Stimulated activated CD8-positive, alpha-beta memory T cell treated with anti-CD3 and anti-CD28 coated beads, Interleukin-7, amount 100 ng/mL, for 48 hours (primary cell): ENCODE measurements around the gene DNASE1L2.
A peak's percentile ranks its signal among the peaks of the same experiment; 100 is the strongest.
"Not testable (repeated sequence)": the region's sequence is repeated elsewhere in the genome, so short reads cannot be mapped to it uniquely, and the experiment has no call there.

Source experiments
- DNase-seq, 2 donors: peaks; one replicate each; pipeline ENCODE4 v3.0.0-alpha.2; 2020; ENCODE audit warnings: low read depth in 1 of 2; ENCODE audit errors: extremely low read depth in 1 of 2

DNASE1L2 gene

GRCh38 chr16:2267505-2267912 is 31.3 kb downstream of the DNASE1L2 start:
- DNase-seq: not testable (repeated sequence)

GRCh38 chr16:2267913-2268666 is 31.8 kb downstream of the DNASE1L2 start, which contains the start of gene RNPS1:
Gene RNPS1 (minus strand): TSS chr16:2268126. CDS start chr16:2264643, 3,483 bp downstream.
- peak; percentile 91 to 93 for DNase-seq

- no peak for DNase-seq
These were observed 33.8 kb downstream of the DNASE1L2 start for GRCh38 chr16:2270070-2270462.

GRCh38 chr16:2270588-2271470 is 34.6 kb downstream of the DNASE1L2 start:
- no peak for DNase-seq

GRCh38 chr16:2271848-2272461 is 35.7 kb downstream of the DNASE1L2 start:
- DNase-seq: no peak

DNA sequence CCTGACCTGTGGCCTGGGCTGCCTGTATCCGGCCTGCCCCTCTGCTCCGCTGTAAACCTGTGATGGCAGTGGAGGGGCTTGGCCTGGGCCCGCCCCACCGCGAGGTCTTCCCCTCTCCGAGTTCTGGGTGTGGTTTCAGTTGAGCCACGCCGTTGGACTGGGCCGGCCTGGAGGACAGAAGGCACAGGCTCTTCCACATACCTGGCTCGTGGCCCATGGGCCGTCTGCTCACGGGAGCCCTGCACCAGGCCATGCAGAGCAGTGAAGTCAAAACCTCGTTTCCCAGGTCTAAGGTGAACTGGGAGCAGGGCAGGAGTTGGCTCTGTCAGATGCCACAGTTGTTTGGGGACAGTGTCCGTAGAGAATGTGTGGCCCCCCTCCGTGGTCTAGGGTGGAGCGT is 37.2 kb downstream of the DNASE1L2 start:
- no peak for DNase-seq

DNA sequence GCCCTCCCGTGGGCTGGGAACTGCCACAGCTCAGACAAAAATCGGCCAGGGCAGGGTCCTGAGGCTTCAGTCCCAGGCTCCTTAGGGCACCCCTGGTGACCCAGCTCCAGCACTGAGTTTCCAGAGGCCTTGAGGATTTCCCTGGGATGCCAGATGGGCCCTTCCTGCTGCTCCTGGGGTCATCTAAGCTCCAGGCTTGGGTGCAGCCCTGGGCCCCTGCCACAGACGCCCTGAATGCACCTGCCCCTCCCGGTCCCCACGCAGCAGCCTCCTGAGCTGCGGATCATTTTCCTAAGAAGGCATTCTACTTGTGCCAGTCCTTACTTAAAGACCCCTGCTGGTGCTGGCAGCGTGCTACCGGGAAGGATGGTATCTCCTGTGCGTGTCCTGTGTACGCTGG is 37.7 kb downstream of the DNASE1L2 start:
- no peak for DNase-seq

DNA sequence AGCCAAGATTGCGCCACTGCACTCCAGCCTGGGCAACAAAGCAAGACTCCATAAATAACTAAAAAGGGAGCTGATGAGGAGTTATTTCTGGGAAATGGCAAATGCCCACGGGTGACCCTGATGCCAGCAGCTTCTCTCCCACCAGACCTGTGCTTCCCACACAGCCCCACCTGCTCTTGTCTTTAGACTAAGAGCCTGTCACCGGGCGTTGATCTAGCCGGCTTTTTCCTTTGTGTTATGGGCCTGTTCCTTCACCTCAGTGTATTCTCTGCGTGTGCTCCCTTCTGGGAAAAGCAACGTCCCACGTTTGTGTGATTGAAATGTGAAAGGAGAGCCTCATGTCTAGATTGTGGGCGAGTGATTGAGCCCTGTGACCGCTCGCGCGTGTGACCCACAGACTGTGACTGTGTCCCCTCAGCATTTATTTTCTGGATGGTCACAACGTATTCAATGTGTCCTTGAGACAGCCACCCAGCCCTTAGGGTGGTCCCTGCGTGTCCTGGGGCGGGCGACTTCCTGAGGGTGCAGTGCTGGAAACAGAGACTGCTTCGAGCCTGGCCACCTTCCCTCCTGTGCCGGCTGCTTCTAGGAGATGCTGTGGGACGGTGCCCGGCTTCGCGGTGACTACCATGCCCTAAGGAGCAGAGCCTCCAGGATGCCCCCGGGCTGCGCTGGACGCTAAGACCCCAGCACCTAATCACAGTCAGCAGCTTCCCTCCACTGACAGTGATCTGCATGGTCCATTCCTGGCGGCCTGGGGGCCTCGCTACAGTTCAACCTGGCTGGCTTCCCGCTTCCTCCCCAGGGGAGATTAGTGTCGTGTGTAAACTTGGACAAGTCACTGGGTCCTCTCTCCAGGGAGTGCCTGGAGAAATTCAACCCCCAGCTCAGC is 39.5 kb downstream of the DNASE1L2 start:
- DNase-seq: no peak

- DNase-seq: no peak
These were observed 40.3 kb downstream of the DNASE1L2 start for GRCh38 chr16:2276368-2277195.

DNA sequence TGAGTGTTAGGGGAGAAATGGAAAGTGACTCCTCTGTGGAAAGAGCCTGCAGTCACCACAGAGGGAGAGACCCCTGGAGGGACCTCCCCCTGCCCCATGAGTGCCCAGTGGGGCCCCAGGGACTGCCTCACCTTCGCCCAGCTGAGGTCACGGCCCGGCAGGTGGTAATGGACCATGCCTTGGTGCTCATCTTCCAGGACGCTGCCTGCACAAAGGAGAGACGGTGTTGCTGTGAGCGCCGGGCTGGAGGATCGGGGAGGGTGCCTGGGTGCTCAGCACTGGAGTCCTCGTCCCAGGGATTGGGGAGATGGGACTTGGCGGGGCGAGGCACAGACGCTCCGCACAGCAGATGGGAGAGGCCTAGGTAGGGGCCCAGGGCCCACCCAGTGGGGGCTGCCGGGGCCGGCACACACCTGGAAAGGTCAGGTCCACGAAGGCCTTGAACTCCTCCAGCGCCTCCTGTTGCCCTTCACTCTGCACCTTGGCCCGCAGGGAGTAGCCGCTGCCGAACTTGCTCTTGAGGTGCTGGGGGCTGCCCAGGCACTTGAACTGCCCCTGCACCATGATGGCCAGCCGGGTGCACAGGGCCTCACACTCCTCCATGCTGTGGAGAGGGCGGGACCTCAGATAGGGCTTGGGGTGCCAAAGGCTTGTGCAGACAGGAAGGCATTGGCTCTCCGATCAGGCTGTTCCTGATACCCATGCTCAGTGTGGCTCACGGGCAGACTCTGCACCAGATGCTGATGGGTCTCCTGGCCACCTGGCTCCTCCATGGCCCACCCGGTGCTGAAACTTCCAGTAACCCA is 41.4 kb downstream of the DNASE1L2 start:
- no peak for DNase-seq

DNA sequence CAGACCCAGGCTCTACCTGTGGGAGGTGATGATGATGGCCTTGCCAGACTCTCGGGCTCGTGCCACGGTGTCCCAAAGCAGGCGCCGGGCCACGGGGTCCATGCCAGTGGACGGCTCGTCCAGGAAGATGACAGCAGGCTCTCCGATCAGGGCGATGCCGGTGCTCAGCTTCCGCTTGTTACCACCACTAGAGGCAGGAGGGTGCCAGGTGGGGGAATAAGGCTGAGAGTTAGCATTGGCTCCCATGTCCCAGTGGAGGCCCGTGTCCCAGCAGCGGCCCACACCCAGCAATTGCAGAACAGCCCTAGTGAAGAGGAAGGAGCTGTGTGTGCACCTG is 42.0 kb downstream of the DNASE1L2 start:
- DNase-seq: no peak

DNA sequence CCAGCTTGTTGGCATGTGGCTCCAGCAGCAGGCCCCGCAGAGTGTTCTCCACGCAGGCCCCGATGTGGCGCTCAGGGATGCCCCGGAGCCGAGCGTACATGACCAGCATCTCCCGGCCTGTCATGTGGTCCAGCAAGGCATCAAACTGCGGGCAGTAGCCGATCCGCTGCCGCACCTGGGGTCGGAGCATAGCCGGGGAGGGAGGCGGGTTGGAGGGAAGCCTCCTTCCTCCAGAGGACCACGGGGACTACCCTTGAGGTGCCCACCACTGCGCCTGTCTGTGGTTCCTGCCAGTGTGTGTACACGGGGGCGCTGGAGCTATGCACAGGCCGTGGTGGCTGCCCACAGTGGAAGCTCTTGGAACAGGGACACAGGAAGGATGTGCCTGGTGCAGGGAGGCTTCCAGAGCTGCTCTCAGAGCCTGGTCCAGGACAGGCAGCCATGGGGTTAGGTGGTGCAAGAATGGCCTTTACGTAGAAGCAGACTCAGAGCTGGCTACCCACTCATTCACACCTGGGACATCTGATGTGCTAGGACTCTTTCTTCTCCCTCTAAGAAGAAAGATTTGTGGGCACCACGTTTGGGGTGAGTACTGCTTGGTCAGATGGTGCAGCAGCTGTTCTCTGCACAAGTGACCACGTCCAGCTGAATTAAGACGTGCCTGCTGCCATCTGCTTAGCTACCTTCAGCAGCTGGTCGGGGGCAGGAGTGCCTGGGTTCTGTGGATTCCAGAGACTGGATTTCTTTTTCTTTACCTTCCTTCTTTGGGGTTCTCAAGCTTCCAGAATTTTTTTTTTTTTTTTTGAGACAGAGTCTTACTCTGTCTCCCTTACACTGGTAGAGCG is 42.9 kb downstream of the DNASE1L2 start:
- no peak for DNase-seq

DNA sequence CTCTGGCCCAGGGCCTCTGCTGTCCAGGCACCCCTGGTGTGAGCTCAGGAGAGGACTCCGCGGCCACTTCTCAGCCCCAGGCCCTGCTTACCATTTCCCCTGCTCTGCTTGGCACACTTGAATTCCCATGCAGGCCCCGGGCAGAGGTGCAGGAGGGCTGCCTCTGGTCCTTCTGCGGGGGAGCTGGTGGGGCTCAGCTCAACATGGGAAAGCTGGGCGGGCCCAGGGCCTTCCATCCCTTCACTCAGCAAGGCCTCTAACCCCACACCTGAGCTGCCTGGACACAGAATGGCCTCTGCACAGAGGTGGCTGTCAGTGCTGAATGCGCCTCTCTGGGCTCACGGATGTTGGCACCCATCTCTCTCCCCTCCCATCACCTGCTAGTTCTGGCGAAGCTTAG is 44.2 kb downstream of the DNASE1L2 start:
- DNase-seq: no peak

DNA sequence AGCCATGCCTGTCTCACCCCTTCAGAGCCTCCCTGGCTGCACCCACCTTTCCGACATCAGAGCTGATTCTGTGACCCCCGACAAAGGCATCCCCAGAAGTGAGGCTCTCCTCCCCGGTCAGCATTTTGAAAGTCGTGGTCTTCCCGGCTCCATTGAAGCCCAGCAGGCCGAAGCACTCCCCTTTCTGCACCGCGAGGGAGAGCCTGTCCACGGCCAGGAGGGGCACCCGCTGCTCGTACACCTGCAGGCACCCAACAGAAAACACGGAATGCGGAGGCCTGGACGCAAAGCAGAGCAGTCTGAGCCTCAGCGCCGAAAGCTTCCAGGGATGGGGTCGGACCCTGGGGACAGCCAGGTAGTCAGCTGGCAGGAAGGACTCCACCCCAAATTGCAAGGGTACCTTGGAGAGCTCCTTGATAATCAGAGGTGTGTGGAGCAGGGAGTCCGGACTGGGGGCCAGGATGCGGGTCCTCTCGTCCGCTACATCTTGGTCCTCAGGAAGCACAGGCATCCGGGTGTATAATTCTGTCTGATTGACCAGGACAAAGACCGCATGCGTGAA is 44.8 kb downstream of the DNASE1L2 start:
- DNase-seq: no peak

- no peak for DNase-seq
These were observed 46.0 kb downstream of the DNASE1L2 start for GRCh38 chr16:2282262-2282661.

DNA sequence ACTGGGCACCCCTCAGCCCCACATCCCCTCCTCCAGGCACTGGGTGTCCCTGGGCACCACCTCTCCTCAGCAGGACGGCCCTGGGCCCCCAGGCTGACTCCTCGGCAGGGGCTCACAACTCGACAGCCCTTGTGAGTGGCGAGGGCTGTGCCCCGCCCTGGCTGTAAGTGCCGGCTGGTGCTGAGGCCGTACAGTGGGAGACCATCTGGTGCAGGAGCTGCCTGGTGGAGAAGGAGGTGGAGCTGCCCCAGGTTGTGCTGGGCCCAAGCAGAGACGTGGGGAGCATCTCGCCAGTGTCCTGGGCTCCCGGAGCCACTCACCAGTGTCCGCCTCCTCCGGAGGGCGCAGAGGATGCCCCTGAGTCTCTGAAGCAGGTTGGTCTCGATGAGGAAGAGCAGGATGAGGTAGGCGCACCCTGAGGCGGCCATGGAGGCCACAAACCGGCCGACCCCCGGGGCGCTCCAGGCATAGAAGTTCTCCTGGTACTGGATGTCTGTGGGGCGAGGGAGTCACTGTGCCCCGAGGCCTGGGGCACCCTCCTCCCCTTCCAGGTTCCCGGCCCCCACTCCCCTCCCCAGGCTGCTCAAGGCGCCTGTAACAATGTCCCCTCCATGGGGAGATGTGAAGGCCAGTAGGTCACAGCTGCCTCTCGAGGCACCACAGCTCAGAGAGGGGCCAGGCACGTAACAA is 46.8 kb downstream of the DNASE1L2 start:
- no peak for DNase-seq
